Measurements from ENCODE around the gene BCR. TPM values are rescaled to one million over a fixed set of nuclear protein-coding genes. Genes with fewer than 3 reads are reported as not detected.

BCR gene
- total and polyA plus RNA-seq, 2 of the 8 experiments (the other 6 are each of a cell fraction or from before 2014, with no cell fraction given) = 66.7 to 130 TPM

DNA sequence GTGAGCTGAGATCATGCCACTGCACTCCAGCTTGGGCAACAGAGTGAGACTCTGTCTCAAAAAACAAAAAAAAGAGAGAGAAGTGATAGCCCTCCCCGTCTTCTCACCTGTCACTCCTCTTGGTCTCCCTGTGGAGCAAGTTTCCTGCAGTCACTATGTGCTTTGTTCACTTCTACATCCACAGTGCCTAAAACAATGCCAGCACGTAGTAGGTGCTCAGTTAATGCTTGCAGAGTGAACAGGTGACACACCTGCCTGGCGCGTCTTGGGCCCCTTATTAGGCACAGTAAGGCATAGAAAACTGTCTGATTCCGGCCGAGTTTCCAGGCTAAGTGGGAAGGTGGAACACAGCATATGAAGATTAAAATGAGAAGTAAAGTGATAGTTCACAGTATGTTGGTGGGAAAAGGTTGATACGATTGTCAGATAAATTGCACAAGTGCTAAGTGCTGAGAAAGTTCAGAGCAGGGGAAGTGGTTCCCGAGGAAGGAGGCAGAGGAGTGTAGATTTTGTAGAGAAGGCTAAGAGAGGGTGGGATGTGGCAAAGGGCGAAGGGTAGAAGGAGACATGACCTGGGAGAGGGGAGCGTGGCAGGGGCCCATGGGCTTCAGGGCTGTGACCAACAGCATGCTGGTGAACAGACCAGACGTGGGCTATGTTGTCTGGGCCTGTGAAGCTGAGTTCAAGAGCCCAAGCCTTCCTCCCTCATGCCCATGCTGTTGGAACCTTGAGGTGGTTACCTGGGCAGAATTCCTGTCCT, 41.9 kb downstream of the BCR start:
- POLR2A ChIA-PET (ENCODE audit: partially characterized antibody) = interaction anchor here (2.9 kb wide), 1 partner anchor 10 kb away, joined by 9 read pairs; no protein-coding TSS in a partner anchor
- CTCF ChIA-PET (ENCODE audit: partially characterized antibody) = interaction anchor here (1.0 to 1.6 kb wide), 2 partner anchors 9 to 48 kb away, joined by 3 to 4 read pairs; no protein-coding TSS in a partner anchor
- Histone ChIP-seq H4K20me1 (replicated peaks in 1 of 2; ENCODE audit: control insufficient read depth in 1 of 2, insufficient read depth in 2 of 2, low read length in 2 of 2) (peaks cover 51 to 52% of the 10 kb centered on the region in 2 experiments), H2BK12ac (ENCODE audit: low read depth, low read length) (no peak overlapping the region), H3K18ac (ENCODE audit: extremely low read depth, low read length) (no peak overlapping the region), H3K4me3 (ENCODE audit: extremely low read depth in 1 of 4, insufficient read depth in 2 of 4, low read depth in 3 of 4, low read length in 4 of 4) (no peak overlapping the region), H2AK5ac (ENCODE audit: low read depth, low read length) (peak overlapping the region; percentile 33), H2AFZ (ENCODE audit: low read length) (no peak overlapping the region), H3K14ac (ENCODE audit: insufficient read length) (no peak overlapping the region), H3K23me2 (ENCODE audit: low read depth, low read length) (no peaks in the 10 kb centered on the region), H3K4me2 (ENCODE audit: insufficient read depth in 1 of 2, low read depth in 2 of 2, low read length in 2 of 2) (no peak overlapping the region), H4K91ac (replicated peaks; ENCODE audit: insufficient read length, low read length) (no peak overlapping the region), H3K79me1 (ENCODE audit: low read depth, low read length) (peaks cover 46% of the 10 kb centered on the region), H3K79me2 (ENCODE audit: control insufficient read depth in 1 of 2, insufficient read depth in 2 of 2, low read length in 2 of 2) (peaks cover 13 to 100% of the 10 kb centered on the region in 2 experiments), H3K27me3 (replicated peaks in 1 of 4; ENCODE audit: control insufficient read depth in 3 of 4, extremely low read depth in 1 of 4, insufficient read depth in 3 of 4, low read length in 3 of 4) (no peaks in the 10 kb centered on the region), H3K36me3 (ENCODE audit: control insufficient read depth in 2 of 4, insufficient read depth in 4 of 4, low read length in 3 of 4) (no peaks in the 10 kb centered on the region), H3K23ac (ENCODE audit: insufficient read length) (no peak overlapping the region), H2BK15ac (ENCODE audit: low read length) (no peak overlapping the region; the same call in 1 of the 2 replicates), H3K4ac (replicated peaks; ENCODE audit: insufficient read length, low read depth, low read length) (no peak overlapping the region), H3K27ac (ENCODE audit: low read depth, low read length) (no peak overlapping the region), H3K4me1 (replicated peaks in 1 of 4; ENCODE audit: control insufficient read depth in 3 of 4, insufficient read depth in 4 of 4, low read length in 3 of 4) (peaks cover 10 to 57% (median 38%) of the 10 kb centered on the region in 4 experiments), H2BK5ac (ENCODE audit: low read depth, low read length) (no peak overlapping the region), H2BK20ac (ENCODE audit: low read length) (no peak overlapping the region), H3K9me3 (ENCODE audit: insufficient read depth in 2 of 2, low read depth in 1 of 2, low read length in 1 of 2) (0 out of 4 replicates have a peak, but pooled peaks cover 0 to 1% of the 10 kb centered on the region in 2 experiments), H2BK120ac (replicated peaks; ENCODE audit: low read depth, low read length) (no peak overlapping the region), H4K5ac (ENCODE audit: insufficient read length, low read depth, low read length) (no peak overlapping the region), H3K56ac (replicated peaks; ENCODE audit: insufficient read length, low read depth, low read length) (no peak overlapping the region), H3K9ac (replicated peaks in 1 of 4; ENCODE audit: extremely low read depth in 1 of 4, low read depth in 3 of 4, low read length in 3 of 4) (no peak overlapping the region), H4K8ac (ENCODE audit: extremely low read depth, insufficient read depth, low read length) (no peak overlapping the region)
- FAIRE-seq = no peak
- no peak for DNase-seq (ENCODE audit: low read depth in 1 of 2, low spot score in 2 of 2)
- 92 to 100% methylated on average over 1 to 11 of the region's 11 CpGs for WGBS, 2 experiments (ENCODE audit: extremely low coverage in 1 of 2, insufficient coverage in 1 of 2, insufficient read length in 1 of 2, insufficient replicate concordance in 2 of 2, low coverage in 1 of 2, low lambda C conversion rate in 2 of 2, missing lambda C conversion rate in 1 of 2)
- TF ChIP-seq POU5F1 (IDR thresholded peaks at IDR 0.05; ENCODE audit: low read depth, low read length) (no peak), CBX5 (IDR thresholded peaks at IDR 0.05; ENCODE audit: low read depth, low read length) (no peak), HDAC6 (IDR thresholded peaks at IDR 0.05; ENCODE audit: low read depth, low read length) (no peak), EP300 (IDR thresholded peaks at IDR 0.05; ENCODE audit: borderline replicate concordance in 1 of 2, low read depth in 2 of 2, low read length in 2 of 2) (no peak), SUZ12 (IDR thresholded peaks at IDR 0.05; ENCODE audit: low read length) (no peak), SRF (IDR thresholded peaks at IDR 0.05; ENCODE audit: low read depth, low read length) (no peak)

All from H1 (cell line).